Measurements from ENCODE around the gene PLPP2.

PLPP2 gene

GRCh38 chr19:315811-316210 is 24.6 kb upstream of the PLPP2 start:
- DNase-seq (ENCODE audit: low spot score), result no peak

DNA sequence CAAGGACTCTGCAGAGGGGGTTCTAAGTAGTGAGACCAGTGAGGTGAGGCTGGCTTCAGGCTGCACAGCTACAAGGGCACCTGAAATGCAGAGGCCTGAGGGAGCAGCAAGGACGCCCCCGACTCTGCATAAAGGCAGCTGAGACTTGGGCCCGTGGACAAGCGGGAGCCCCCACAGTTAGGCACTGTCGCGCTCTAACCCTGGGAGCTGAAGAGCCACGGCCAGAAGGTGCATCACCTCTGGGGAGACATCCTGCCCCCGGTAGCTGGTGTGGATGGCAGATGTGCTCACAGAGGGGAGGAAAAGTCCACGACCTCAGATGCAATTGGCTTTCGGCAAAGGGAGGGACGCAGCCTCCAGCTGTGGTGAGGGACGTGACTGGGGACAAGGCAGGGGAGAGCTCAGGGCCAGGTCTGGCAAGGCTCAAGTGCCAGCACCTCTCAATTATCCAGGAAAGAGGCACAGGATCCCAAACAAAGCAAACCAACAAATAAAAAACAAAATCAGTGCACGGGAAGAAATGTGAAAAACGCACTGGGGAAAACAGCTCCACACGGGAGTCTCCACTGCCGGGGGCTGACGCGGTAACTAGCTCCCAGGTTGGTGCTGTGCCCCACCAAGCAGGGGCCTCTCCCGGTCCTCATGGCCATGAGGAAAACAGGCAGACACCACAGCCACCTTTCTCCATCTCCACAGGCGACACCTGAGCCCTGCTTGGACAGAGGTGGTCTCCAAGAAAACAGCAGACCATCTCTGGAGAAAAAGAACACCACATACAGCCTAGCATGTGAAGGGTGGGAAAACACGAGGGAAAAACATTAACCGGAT is 23.0 kb upstream of the PLPP2 start:
- DNase-seq (ENCODE audit: low spot score), result no peak

GRCh38 chr19:313169-313987 is 22.2 kb upstream of the PLPP2 start:
- no peak for DNase-seq (ENCODE audit: low spot score)

DNA sequence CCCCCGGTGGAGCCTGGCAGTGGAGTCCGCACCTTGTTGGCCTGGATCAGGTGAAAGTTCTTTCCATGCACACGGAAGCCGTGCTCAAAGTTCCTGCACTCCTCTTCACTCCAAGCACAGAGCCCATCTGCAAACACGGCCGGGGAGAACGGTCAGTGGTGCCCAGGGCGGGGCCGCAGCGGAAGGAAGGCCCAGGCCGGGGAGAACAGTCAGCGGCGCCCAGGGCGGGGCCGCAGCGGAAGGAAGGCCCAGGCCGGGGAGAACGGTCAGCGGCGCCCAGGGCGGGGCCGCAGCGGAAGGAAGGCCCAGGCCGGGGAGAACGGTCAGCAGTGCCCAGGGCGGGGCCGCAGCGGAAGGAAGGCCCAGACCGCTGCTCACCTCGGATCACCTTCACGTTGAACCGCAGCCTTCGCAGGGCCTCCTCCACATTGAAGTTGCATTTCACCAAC is 20.6 kb upstream of the PLPP2 start:
- no peak for DNase-seq (ENCODE audit: low spot score)

DNA sequence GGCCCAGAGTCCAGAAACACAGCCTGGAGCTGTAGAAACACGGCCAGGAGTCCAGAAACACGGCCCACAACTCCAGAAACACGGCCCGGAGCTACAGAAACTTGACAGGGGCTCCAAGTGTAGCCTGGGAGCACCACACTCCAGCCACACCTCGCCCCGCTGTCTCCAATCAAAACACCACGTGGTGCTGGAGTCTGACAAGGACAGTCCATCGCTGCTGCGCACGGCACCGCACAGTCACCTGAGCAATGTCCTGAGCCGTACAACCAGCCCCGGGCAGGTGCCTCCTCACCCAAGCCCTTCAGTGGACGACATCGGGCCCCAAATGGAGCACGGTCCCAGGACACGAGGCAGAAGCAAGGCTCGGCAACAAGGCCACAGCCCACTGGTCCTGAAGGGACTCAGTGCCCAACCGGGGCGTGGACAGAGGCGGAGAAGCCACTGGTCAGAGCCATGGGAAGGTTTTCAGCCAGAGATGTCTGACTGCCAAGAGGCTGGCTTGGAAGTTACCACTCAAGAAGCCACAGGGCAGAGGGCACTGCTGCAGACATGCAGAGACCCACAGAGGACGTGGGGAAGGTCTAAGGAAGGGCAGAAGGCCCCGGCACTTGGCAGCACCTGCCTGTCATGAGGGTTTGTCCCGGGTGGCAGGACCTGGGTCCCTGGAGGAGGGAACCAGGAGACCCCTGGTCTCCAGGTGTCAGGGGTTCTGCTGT is 19.7 kb upstream of the PLPP2 start:
- DNase-seq (ENCODE audit: low spot score), result no peak

- no peak for DNase-seq (ENCODE audit: low spot score)
Measured at GRCh38 chr19:310141-310651, 19.0 kb upstream of the PLPP2 start.

DNA sequence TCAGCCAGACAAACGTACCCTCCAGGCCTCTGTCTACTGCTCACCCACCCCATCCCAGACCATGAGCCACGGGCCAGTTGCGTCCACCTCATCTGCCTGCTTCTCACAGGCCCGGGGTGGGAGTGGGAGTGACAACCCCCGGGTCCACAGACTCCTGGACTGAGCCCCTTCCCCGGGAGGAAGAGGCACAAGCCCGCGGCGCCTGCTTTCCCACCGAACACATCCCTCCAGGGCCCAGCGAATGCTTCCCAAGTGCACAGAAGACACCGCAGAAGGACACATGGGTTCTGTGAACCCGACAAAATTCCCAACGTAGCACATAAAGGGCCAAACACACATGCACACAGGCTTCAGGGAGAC is 18.0 kb upstream of the PLPP2 start:
- DNase-seq (ENCODE audit: low spot score), result no peak

GRCh38 chr19:308471-309205 is 17.4 kb upstream of the PLPP2 start:
- DNase-seq (ENCODE audit: low spot score), result no peak

- no peak for DNase-seq (ENCODE audit: low spot score)
Measured at GRCh38 chr19:307793-308420, 16.7 kb upstream of the PLPP2 start.

- no peak for DNase-seq (ENCODE audit: low spot score)
Measured at GRCh38 chr19:307111-307531, 15.9 kb upstream of the PLPP2 start.

DNA sequence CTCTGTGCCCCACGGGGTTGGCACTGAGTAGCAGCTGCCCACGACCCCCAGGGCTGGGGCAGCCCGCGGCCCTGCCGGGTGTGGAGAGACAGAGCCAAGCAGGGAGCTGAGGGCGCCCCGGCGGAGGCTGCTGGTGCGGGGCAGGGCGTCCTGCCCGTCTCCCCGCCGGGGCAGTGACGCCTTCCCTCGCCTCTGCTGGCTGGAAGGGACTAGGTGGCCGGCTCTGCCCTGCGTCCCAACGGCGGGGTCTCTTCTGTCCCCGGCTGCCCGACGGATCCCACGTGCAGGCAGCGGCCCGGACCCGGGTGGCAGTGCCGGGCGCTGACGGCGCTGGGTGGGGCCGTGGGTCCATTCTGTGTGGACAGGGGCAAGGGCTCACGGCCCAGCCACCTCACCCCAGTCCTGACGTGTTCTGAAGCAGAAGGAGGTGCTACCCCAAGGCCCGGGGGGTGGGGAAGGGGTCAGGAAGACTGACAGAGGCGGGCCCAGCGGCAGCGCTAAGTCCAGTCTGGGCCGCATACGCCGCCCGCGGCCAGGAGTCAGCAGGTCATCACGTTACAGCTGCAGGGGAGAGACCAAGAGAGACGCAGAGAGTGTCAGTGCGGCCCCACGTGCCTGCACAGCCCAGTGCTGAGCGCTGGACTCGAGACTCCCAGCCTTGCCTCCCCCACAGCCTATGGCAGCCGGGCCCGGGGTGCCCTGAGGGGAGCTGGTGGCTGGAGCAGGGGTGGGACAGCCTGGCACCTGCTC is 15.1 kb upstream of the PLPP2 start:
- no peak for DNase-seq (ENCODE audit: low spot score)

DNA sequence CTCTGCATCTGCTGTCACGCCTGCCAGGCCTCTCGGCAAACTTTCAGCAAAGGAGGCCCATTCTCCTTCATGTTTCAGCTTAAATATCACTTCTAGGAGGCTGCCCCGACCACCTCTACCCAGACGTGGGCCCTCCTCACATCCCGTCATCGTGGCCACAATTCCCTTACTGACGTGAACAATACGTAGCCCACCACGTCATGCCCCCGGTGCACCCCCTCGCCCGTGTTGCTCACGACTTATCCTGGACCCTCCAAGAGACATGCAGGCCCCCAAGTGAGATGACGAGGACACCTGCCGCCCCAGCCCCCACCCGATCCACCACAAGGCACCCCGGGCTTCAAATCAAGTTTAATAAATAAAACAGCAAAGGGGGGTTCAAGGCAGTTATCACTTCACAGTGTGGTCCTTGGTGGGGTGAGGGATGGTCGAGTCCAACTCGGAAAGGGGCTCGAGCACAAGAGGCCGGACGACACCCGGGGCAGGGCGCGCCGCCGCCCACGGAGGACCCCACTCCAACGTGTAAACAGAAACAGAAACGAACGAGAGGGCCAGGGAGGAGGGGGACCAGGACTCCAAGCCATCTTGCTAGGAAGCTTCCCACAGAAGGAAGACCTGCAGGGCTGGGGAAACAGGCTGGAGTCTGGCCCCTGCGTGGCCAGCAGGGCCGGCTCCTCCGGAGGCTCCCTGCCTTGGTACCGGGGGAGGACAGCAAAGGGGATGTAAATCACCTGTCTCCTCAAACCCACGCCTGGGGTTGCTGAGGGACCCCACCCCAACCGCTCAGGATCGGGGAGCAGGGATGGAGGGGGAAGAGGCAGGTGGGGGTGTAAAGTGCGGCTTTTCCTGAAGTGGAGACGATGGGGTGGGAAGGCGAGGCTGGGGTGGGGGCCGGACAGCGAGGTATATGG is 14.3 kb upstream of the PLPP2 start:
- no peak for DNase-seq (ENCODE audit: low spot score)

DNA sequence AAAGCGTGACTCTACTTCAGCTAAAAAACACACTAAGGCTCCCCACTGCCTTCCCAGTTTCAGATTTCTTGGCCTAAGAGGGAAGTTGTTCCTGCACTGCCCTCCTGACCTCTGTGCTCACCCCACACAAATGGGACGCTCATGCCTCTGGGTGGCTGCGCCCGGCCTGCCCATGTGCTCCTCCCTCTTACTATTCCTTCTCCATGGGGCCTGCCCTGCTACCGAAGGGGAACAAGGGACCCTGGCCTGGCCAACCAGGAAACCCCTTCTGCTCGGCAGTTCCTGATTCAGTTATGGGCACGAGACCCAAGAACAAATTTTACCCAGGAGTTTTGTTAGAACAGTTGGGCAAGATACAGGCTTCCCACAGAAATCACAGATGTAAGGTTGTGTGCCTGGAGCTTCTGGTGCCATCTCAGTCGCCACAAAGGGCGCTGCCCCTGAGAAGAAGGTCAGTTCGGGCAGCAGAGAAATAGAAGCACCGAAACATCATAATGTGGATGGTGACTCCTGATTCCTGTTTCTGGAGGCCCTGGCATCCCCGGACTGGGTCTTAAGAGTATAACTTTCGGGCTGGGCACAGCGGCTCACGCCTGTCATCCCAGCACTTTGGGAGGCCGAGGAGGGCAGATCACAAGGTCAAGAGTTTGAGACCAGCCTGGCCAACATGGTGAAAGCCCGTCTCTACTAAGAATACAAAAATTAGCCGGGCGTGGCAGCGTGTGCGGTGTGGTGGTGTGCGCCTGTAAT is 5.4 kb upstream of the PLPP2 start:
- DNase-seq (ENCODE audit: low spot score), result no peak

DNA sequence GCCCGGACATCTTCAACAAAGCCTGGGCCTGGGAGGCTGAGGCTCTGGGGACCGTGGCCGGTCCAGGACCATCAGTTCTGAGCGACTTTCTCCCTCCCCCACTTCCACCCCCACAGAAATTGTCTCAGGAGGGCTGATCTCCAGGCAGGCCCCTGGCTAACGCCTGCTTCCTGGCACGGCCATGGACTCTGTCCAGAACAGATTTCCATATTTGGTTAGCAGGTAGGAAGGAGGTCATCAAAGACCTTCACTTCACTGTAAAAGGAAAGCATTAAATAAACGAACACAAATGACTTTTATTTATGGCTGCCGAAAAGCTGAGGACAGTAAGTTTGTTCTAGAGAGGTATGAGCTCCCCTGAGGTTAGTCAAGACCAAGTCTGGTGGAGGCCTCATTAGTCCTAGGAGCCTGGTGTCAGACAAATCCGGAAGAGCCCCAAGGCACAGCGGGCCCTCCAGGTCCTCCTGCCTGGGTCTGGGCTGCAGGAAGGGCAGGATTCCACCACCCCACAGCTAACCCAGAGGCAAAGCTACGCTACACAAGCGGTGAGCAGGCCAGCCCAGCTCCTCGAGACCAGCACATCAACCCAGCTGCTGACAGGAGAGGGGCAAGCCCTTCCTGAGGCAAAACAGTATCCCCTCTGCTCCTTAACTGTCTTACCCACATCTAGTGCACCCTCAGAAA is 4.6 kb upstream of the PLPP2 start:
- no peak for DNase-seq (ENCODE audit: low spot score)

DNA sequence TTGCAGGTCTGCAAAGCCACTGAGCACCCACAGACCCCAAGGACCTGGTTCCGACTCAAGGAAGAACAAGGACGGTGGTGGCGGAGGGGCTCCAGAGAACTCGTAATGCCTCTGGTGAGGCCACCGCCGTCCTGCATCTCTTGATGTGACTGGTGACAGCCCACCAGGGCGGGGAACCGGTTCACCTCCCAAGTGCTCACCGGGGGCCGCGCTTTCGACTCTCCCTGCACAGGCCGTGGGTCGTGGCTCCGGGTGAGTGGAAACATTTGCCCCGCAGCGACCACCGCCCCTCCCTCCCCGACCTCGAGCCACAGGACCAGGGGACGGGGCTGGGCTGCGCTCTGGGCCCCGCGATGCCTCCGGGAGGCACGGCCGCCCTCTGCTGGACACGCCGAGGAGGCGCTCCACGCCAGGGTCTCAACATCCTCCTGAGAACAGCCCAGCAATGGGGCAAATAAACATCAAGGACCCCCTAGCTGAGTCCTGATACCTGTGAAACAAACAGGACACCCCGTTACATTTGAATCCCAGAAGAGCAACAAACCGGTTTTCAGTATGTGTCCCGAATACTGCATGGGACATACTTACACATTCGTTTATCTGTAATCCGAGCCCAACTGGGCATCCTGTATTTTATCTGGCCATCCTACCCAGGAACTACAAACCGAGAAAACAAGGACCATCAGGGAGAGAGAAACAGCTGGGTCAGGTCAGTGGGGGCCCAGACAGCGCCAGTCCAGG is 3.9 kb upstream of the PLPP2 start:
- DNase-seq (ENCODE audit: low spot score), result peak; percentile 57

DNA sequence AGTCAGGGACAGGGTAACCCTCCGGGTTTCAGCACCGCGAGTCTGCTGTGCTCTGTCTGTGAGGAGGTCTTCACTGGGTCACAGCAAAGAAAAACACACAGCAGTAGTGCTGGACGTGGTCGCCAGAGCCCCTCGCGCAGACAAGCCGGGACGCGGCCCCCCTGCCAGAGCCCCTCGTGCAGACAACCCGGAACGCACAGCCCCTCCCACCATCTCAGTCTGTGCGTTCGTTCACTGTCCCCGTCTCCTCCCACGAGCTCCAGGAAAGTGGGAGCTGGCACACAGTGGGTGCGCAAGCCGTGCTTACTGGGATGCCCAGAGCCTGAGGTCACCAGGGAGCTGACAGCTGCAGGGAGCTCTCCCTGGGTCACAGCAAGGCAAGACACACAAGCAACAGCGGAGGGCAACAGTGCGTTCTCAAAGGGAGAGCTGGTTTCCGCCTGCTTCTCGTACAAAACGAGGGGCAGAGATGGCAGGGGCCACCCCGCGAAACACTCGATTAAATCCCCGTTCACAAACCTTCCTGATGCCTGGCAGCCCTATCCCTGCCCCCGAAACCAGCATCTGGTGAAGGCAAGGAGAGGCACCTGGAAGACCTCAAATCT is 3.2 kb upstream of the PLPP2 start:
- peak; percentile 61 for DNase-seq (ENCODE audit: low spot score)

Measured in AG08395 (cell line).